Endothelial cell of coronary artery (primary cell): ENCODE data around the gene RAP1A. TPM values are rescaled to one million over a fixed set of nuclear protein-coding genes. Genes with fewer than 3 reads are reported as not detected.

Experiments used
- total RNA-seq: library from RNA; depleted of rRNA; stranded (reverse); fragments of >200 nt; gene quantifications from 2 replicates; pipeline ENCODE4 v1.2.3, GENCODE V29; 2014

RAP1A gene
- total RNA-seq, result 15.8 and 23.1 TPM in 2 replicates

GRCh38 chr1:111619635-111620440 is at the start of gene RAP1A:
TSS of gene RAP1A (plus strand) at chr1:111619789. CDS start at chr1:111691361, 71,572 bp downstream.

DNA sequence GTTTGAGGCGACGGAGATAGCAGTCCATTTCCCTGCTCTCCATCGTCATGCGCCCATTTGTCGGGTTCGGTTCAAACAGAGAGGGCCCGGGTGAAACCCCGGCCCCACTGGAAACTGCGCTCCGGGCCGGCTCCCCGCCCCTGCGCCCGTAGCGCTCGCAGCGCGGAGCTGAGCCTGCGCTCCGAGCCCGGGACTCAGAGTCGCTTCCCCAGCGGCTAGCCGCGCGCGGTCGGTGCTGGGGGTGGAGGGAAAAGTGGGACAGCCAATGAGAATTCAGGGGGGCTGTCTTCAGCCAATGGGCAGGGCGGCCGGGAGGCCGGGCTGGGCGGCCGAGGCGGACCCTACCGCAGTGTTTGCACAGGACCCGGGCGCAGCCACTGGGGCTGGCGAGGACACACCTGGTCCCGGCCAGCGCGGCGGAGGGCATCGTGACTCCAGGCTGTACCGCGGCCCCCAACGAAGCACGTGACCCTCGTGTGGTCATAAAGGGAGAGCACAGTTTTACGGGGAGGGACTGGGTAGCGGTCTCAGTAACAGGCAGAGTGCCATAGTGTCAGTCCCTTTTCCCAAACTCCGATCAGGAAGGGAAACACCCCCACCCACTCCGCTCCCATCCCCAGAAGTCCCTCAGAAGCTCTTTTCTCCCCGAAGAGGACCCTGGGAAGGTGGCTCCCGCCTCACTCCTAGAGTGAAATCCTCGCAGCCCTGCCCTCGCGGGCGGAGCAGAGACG is 119.8 kb downstream of the RAP1A start, which contains the start of gene INKA2:
TSS of gene INKA2 (minus strand) at position 202 of the 731 bp plus-strand sequence. CDS start at position 49, 153 bp downstream.

DNA sequence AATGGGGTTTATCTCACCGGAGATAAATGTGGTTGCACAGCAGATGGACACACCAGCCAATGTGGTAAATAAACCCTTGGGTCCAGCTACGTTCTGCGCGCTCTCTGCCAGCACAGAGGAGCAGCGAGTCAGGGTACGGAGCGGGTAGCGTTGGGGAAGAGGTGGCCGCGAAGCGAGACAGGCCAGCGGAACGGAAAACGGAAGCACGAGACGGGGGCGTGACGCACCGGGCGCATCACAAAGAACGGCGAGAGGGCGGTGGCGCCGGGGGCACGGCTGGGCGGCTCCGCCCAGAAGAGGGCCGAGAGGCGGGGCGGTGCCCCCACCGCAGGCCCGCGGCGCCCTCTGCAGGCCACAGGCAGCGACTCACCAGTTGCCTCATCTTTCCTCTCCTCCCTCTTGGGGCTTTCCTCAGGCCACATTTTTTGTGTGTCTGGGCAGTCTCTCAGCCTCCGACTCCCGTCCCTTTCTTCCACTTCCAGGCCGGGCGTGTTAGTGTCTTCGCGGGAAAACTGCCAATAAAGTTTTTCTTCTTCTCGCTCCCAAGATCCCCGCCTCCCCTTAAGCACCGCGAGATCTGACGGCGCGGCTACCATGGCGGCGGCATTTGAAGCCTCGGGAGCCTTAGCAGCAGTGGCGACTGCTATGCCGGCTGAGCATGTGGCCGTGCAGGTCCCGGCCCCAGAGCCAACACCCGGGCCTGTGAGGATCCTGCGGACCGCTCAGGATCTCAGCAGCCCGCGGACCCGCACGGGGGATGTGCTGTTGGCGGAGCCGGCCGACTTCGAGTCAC is 135.9 kb downstream of the RAP1A start, which contains the start of gene DDX20:
TSS of gene DDX20 (plus strand) at position 571 of the 793 bp plus-strand sequence. CDS start at position 595, 24 bp downstream.

Other genes with a start within 250 kb of the RAP1A start
- gene OVGP1, start 192.1 kb upstream of the RAP1A start, total RNA-seq, result 0.47 and 0.63 TPM in 2 replicates
- gene WDR77, start 170.5 kb upstream of the RAP1A start, total RNA-seq, result 28.9 and 48.2 TPM in 2 replicates
- 297 and 316 TPM in 2 replicates for gene ATP5PB, start 170.3 kb upstream of the RAP1A start, total RNA-seq
- gene C1orf162, start 145.8 kb upstream of the RAP1A start, total RNA-seq, result 0.09 and 0.19 TPM in 2 replicates
- gene ADORA3, start 116.2 kb upstream of the RAP1A start, total RNA-seq, result not detected in 2 replicates
- 0.09 and 0.27 TPM in 2 replicates for gene TMIGD3, start 116.2 kb upstream of the RAP1A start, total RNA-seq
- 6.3 and 9.3 TPM in 2 replicates for gene INKA2, start 119.6 kb downstream of the RAP1A start, total RNA-seq
- 20.3 and 26.4 TPM in 2 replicates for gene DDX20, start 136.1 kb downstream of the RAP1A start, total RNA-seq